Activated CD4-positive, alpha-beta memory T cell treated with anti-CD3 and anti-CD28 coated beads for 36 hours (primary cell): Measurements from ENCODE around the gene LMTK2. TPM values are rescaled to one million over a fixed set of nuclear protein-coding genes. Genes with fewer than 3 reads are reported as not detected.
A peak's percentile ranks its signal among the peaks of the same experiment; 100 is the strongest.

Experiments used
- CTCF ChIA-PET: fragments of 350-600 bp; sonication (Branson Sonifier 250); formaldehyde crosslinking; loops from one replicate; lab custom pipeline; 2021; ENCODE audit warnings: antibody characterized with exemption, inconsistent platforms; lab: Charles Lee
- POLR2A ChIA-PET: fragments of 350-600 bp; sonication (Branson Sonifier 250); formaldehyde crosslinking; loops from one replicate; lab custom pipeline; 2021; ENCODE audit warnings: antibody characterized with exemption; lab: Charles Lee
- DNase-seq: peaks from one replicate; pipeline ENCODE4 v3.0.0-alpha.2; 2020
- H3K27ac Mint-ChIP-seq: one replicate; pipeline ENCODE4 v1.8.0; 2021; ENCODE audit warnings: mixed read lengths
- H3K27me3 Mint-ChIP-seq: one replicate; pipeline ENCODE4 v1.8.0; 2021; ENCODE audit warnings: mixed read lengths
- H3K36me3 Mint-ChIP-seq: one replicate; pipeline ENCODE4 v1.8.0; 2021; ENCODE audit warnings: mixed read lengths
- H3K4me1 Mint-ChIP-seq: one replicate; pipeline ENCODE4 v1.8.0; 2021; ENCODE audit warnings: low read depth, mixed read lengths
- H3K4me3 Mint-ChIP-seq: one replicate; pipeline ENCODE4 v1.8.0; 2021; ENCODE audit warnings: mild to moderate bottlenecking, mixed read lengths
- H3K9me3 Mint-ChIP-seq: one replicate; pipeline ENCODE4 v1.8.0; 2021; ENCODE audit warnings: mixed read lengths
- intact Hi-C: fragments of 100-400 bp; cut with micrococcal nuclease; formaldehyde crosslinking; loops from one replicate; pipeline ENCODE4 v1.15.1; 2023
- total RNA-seq, 2 experiments: library from RNA; stranded (reverse); gene quantifications; one replicate each; pipeline ENCODE4 v1.2.3, GENCODE V29; 2021

Gene LMTK2
- total RNA-seq, 2 experiments from 2014 or later: 10.6 to 10.8 TPM

DNA sequence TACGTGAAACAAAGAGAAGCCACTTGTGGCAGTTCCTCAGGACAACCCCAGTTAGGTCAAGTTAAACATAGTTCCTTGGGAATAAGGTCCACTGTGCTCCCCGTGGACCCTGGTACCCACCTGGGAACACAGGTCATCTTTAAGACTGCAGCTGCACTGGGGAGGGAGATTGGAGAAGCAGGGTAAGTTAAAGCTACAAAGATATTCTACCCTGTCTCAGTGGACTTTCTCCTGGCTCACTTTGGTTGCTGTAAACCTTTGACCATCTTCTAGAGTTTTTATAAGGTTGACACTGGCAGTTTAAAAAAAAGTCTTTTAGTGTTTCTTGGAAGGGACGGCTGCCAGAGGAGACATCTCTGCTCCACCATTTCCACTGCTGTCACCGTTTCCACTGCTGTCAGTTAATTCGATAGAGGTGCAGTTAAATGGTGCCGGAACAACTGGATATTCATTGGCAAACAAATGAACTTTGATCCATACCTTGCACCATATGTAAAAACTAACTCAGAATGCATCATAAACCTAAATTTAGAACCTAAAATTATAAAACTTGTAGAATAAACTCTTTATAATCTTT, 42.5 kb downstream of the LMTK2 start:
- ChIA-PET POLR2A (no interaction called here), CTCF (interaction anchor here (1.0 kb wide), 1 partner anchor 20 kb away, joined by 3 read pairs; no protein-coding TSS in a partner anchor)
- intact Hi-C loops: no loop called here
- Mint-ChIP-seq H3K9me3 (peaks cover 6% of the 10 kb centered on the region), H3K27ac (no peak overlapping the region), H3K36me3 (peaks cover 22% of the 10 kb centered on the region), H3K4me1 (no peaks in the 10 kb centered on the region), H3K4me3 (no peak overlapping the region), H3K27me3 (no peaks in the 10 kb centered on the region)
- no peak for DNase-seq

- Mint-ChIP-seq H3K27me3 (no peaks in the 10 kb centered on the region), H3K9me3 (no peaks in the 10 kb centered on the region), H3K4me1 (no peaks in the 10 kb centered on the region), H3K4me3 (no peak overlapping the region), H3K36me3 (peaks cover 23% of the 10 kb centered on the region), H3K27ac (no peak overlapping the region)
- ChIA-PET POLR2A (no interaction called here), CTCF (no interaction called here)
- no peak for DNase-seq
- intact Hi-C loops: no loop called here
Measured at GRCh38 chr7:98151884-98152283, 45.2 kb downstream of the LMTK2 start.

DNA sequence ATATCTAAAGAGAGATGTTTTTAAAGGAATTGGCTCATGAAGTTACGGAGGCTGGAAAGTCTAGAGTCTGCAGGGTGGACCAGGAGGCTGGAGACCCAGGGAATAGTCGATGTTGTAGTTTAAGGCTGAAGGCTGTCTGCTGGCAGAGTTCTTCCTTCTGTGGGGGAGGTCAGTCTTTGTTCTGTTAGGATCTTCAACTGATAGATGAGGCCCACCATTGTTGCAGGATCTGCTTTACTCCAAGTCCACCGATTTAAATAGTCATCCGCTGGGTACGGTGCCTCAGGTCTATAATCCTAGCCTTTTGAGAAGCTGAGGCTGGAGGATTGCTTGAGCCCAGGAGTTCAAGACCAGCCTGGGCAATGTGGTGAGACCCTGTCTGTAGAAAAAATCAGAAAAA, 50.0 kb downstream of the LMTK2 start:
- DNase-seq: no peak
- H3K27me3 Mint-ChIP-seq: no peaks in the 10 kb centered on the region
- H3K36me3 Mint-ChIP-seq: peaks cover 28% of the 10 kb centered on the region
- no peak overlapping the region for H3K27ac Mint-ChIP-seq
- H3K4me3 Mint-ChIP-seq: no peak overlapping the region
- no peaks in the 10 kb centered on the region for H3K4me1 Mint-ChIP-seq
- intact Hi-C loops: no loop called here
- no peaks in the 10 kb centered on the region for H3K9me3 Mint-ChIP-seq
- POLR2A ChIA-PET: no interaction called here
- CTCF ChIA-PET: interaction anchor here (1.5 kb wide), 2 partner anchors 10 to 12 kb away, joined by 4 read pairs; no protein-coding TSS in a partner anchor

DNA sequence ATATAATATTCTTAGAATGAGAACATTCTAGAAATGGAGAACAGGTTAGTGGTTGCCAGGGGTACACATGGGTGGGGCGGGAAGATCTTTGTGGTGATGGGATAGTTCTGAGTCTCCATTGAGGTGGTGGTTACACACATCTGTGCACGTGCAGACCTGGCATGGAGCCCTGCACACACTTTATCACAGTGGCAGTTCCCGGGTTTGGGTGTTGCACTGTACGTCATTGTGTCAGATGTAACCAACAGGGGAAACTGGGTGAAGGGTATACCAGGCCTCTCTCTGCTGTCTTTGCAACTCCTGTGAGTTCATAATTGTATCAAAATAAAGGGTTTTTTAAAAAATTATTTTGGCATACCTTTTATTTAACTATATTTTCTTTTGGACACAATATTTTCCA, 51.1 kb downstream of the LMTK2 start:
- POLR2A ChIA-PET: no interaction called here
- no peaks in the 10 kb centered on the region for H3K27me3 Mint-ChIP-seq
- CTCF ChIA-PET: no interaction called here
- H3K27ac Mint-ChIP-seq: no peak overlapping the region
- H3K4me1 Mint-ChIP-seq: no peaks in the 10 kb centered on the region
- DNase-seq: no peak
- intact Hi-C loops: no loop called here
- peaks cover 27% of the 10 kb centered on the region for H3K36me3 Mint-ChIP-seq
- no peak overlapping the region for H3K4me3 Mint-ChIP-seq
- H3K9me3 Mint-ChIP-seq: no peaks in the 10 kb centered on the region

DNA sequence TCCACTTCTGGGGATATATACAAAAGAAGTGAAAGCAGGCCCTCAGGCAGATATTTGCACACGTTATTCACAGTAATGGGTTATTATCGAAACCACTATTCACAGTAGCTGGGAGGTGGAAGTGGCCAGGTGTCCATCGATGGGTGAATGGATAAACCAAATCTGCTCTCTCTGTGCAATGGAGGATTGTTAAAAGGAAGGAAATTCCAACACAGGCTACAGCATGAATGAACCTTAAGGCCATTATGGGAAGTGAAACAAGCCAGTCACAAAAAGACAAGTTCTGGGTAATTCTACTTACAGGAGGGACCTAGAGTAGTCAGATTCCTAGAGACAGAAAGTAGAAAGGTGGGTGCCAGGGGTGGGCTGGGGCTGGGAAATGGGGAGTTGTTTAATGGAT, 56.1 kb downstream of the LMTK2 start:
- no peaks in the 10 kb centered on the region for H3K4me1 Mint-ChIP-seq
- no peak overlapping the region for H3K27ac Mint-ChIP-seq

DNA sequence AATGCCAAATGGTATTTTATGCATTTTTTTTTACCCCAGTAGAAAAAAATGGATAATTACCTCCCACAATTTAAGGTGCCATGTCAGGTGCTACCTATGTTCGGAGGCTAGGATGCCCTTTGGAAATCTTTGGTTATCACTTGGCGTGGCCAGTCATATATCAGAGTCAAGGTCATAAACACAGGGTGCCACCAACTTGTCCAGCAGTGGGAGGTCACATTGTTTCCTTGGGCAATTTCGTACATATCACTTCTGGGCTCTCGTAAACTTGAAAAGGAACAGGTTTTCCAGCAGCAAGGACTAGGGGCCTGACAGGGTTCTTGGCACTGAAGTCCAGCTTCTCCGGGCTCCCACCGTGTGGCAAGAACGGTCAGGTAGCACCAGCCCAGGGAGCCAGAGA, 56.6 kb downstream of the LMTK2 start:
- Mint-ChIP-seq H3K9me3 (no peaks in the 10 kb centered on the region), H3K36me3 (peaks cover 6% of the 10 kb centered on the region), H3K27ac (no peak overlapping the region), H3K27me3 (no peaks in the 10 kb centered on the region), H3K4me3 (no peak overlapping the region), H3K4me1 (peaks cover 3% of the 10 kb centered on the region)
- DNase-seq: no peak
- CTCF ChIA-PET: interaction anchor here (7.1 to 19.6 kb wide), 2 partner anchors 58 to 142 kb away, joined by 70 to 368 read pairs; partner anchors contain the start of gene LMTK2
- intact Hi-C loops: no loop called here
- POLR2A ChIA-PET: no interaction called here

More for the DNA sequence above, 56.1 kb downstream of the LMTK2 start:
- POLR2A ChIA-PET: no interaction called here
- DNase-seq: no peak
- no peak overlapping the region for H3K4me3 Mint-ChIP-seq
- H3K36me3 Mint-ChIP-seq: peaks cover 6% of the 10 kb centered on the region
- H3K27me3 Mint-ChIP-seq: no peaks in the 10 kb centered on the region
- intact Hi-C loops: no loop called here
- no peaks in the 10 kb centered on the region for H3K9me3 Mint-ChIP-seq
- CTCF ChIA-PET: interaction anchor here (0.6 to 19.6 kb wide), 4 partner anchors 57 to 149 kb away, joined by 4 to 368 read pairs (median 38); partner anchors contain the start of gene LMTK2

DNA sequence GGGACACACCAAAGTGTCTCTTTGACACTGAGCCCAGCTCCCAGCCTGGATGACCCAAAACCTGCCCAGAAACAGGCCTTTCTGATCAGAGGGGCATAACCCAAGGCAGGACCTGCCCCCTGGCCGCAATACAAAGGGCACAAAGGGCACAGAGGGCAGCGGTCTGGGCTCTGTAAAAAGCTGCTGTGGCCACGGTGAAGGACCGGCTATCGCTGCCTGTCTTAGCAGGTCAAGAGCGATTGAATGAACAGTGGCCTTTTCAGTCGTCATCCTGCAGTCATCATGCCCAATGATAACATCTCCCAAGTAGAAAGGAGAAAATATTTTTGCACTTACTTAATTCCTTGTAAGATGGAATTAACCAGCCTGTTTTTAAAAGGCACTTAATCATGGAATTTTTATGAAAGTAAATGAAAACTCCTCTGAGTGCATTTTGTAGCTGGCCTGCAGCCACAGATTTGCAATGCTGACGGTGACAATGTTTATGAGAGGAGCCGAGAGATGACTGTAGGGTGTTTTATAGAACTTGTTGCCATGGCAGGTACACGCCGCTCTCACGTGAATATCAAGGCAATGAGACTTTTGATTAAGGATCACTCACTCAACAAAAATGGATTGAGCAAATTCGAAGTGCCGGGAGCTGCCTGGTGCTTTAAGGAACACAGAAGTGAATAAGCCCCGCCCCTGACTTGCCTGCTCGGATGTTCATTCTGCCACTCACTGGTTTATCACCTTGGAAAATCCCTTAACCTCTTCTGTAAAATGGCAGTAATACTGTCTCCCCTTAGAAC, 57.2 kb downstream of the LMTK2 start:
- ChIA-PET CTCF (interaction anchor here (5.4 to 19.6 kb wide), 3 partner anchors 53 to 143 kb away, joined by 65 to 368 read pairs (median 70); partner anchors contain the start of gene LMTK2), POLR2A (no interaction called here)
- Mint-ChIP-seq H3K9me3 (no peaks in the 10 kb centered on the region), H3K4me3 (no peak overlapping the region), H3K4me1 (peaks cover 6% of the 10 kb centered on the region), H3K27ac (no peak overlapping the region), H3K27me3 (no peaks in the 10 kb centered on the region), H3K36me3 (peaks cover 6% of the 10 kb centered on the region)
- no peak for DNase-seq
- intact Hi-C loops: no loop called here

DNA sequence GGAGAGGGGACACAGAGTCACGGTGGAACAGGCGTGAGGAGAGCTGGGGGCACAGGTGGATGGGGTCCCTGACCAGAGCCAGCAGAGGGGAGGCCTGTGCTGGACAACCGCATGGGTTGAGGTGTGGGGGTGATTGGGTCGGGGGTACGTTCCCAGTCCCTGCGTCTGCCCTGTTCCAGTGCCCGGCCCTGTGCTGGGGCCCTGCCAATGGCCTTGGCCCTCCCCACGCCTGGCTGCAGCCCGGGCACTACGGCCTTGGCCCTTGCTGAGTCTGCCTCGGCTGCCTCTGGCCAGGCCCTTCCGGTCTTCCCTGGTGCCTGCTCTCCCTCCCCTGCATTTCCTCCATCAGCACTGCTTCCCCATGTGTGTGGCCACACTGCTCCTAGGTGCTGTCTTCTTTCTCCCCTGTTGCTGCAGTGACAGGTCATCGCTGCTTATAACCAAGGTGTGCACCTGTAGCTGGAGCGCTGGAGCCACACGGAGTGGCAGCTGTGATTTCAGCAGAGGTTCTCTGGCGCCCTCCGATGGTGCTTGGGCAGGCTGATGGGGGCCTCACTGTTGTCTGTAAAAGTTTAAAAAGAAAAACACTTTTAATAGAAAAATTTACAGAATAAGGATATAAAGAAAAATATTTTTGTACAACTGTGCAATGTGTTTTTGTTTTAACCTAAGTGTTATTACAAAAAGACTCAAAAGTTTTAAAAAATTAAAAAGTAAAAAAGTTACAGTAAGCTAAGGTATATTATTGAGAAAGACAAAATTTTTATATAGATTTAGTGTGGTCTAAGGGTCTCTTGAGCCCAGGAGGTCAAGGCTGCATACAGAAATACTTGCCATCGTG, 59.4 kb downstream of the LMTK2 start:
- Mint-ChIP-seq H3K4me1 (peaks cover 6% of the 10 kb centered on the region), H3K27ac (no peak overlapping the region), H3K36me3 (no peaks in the 10 kb centered on the region), H3K27me3 (no peaks in the 10 kb centered on the region), H3K9me3 (no peaks in the 10 kb centered on the region), H3K4me3 (no peak overlapping the region)
- CTCF ChIA-PET: interaction anchor here (0.6 to 19.6 kb wide), 12 partner anchors 10 to 230 kb away, joined by 3 to 368 read pairs (median 4); partner anchors contain the start of gene LMTK2
- POLR2A ChIA-PET: no interaction called here
- intact Hi-C loops: no loop called here
- peak; percentile 60 for DNase-seq

GRCh38 chr7:98166668-98166970, 60.0 kb downstream of the LMTK2 start:
- intact Hi-C loops: no loop called here
- Mint-ChIP-seq H3K9me3 (no peaks in the 10 kb centered on the region), H3K4me1 (peaks cover 6% of the 10 kb centered on the region), H3K27ac (no peak overlapping the region), H3K36me3 (peaks cover 3% of the 10 kb centered on the region), H3K4me3 (no peak overlapping the region), H3K27me3 (no peaks in the 10 kb centered on the region)
- ChIA-PET POLR2A (no interaction called here), CTCF (interaction anchor here (0.7 to 19.6 kb wide), 13 partner anchors 9 to 230 kb away, joined by 3 to 368 read pairs (median 4); partner anchors contain the start of gene LMTK2)
- no peak for DNase-seq

GRCh38 chr7:98167653-98168052, 61.0 kb downstream of the LMTK2 start:
- Mint-ChIP-seq H3K36me3 (peaks cover 6% of the 10 kb centered on the region), H3K9me3 (no peaks in the 10 kb centered on the region), H3K4me3 (no peak overlapping the region), H3K27ac (no peak overlapping the region), H3K4me1 (peaks cover 6% of the 10 kb centered on the region), H3K27me3 (no peaks in the 10 kb centered on the region)
- POLR2A ChIA-PET: no interaction called here
- intact Hi-C loops: loop anchor here (1.0 kb wide), 2 partner anchors 61 to 146 kb away; partner anchors contain the start of gene LMTK2
- DNase-seq: no peak
- CTCF ChIA-PET: interaction anchor here (0.7 to 19.6 kb wide), 15 partner anchors 9 to 147 kb away, joined by 3 to 368 read pairs (median 9); partner anchors contain the start of gene LMTK2

GRCh38 chr7:98168181-98168903, 61.7 kb downstream of the LMTK2 start:
- POLR2A ChIA-PET: interaction anchor here (1.6 kb wide), 1 partner anchor 62 kb away, joined by 6 read pairs; the partner anchor contains the start of gene LMTK2
- CTCF ChIA-PET: interaction anchor here (0.5 to 19.6 kb wide), 41 partner anchors 9 to 1068 kb away, joined by 3 to 368 read pairs (median 6); partner anchors contain the start of gene LMTK2
- Mint-ChIP-seq H3K27me3 (no peaks in the 10 kb centered on the region), H3K4me1 (peaks cover 6% of the 10 kb centered on the region), H3K36me3 (peaks cover 6% of the 10 kb centered on the region), H3K27ac (no peak overlapping the region), H3K4me3 (no peak overlapping the region), H3K9me3 (no peaks in the 10 kb centered on the region)
- DNase-seq: peak; percentile 72
- intact Hi-C loops: loop anchor here (1.0 kb wide), 2 partner anchors 62 to 147 kb away; partner anchors contain the start of gene LMTK2
